Peyer's patch (tissue), 4 donors: ENCODE measurements around the gene CELSR1.

ENCODE experiments used
- POLR2A ChIP-seq, 2 donors: fragments of 450-650 bp; IDR thresholded peaks; one replicate each; pipeline ENCODE4 v1.5.1; 2017; ENCODE audit warnings: antibody characterized with exemption in 2 of 2, mild to moderate bottlenecking in 2 of 2, moderate library complexity in 2 of 2
- TF ChIP-seq, protein P1 (sequence below), 6 experiments: fragments of 450-650 bp in 4 of 6; fragments of 200-600 bp in 2 of 6; sonication (generic) in 1 of 6; IDR thresholded peaks; one replicate each; pipeline ENCODE4 v1.5.1; 2017 to 2019; ENCODE audit warnings: antibody characterized with exemption in 6 of 6, mild to moderate bottlenecking in 3 of 6, moderate library complexity in 1 of 6

GRCh38 chr22:46364341-46365165, 172.9 kb downstream of the CELSR1 start:
- TF ChIP-seq, protein P1, sequence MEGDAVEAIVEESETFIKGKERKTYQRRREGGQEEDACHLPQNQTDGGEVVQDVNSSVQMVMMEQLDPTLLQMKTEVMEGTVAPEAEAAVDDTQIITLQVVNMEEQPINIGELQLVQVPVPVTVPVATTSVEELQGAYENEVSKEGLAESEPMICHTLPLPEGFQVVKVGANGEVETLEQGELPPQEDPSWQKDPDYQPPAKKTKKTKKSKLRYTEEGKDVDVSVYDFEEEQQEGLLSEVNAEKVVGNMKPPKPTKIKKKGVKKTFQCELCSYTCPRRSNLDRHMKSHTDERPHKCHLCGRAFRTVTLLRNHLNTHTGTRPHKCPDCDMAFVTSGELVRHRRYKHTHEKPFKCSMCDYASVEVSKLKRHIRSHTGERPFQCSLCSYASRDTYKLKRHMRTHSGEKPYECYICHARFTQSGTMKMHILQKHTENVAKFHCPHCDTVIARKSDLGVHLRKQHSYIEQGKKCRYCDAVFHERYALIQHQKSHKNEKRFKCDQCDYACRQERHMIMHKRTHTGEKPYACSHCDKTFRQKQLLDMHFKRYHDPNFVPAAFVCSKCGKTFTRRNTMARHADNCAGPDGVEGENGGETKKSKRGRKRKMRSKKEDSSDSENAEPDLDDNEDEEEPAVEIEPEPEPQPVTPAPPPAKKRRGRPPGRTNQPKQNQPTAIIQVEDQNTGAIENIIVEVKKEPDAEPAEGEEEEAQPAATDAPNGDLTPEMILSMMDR (IDR thresholded peaks at IDR 0.05) = no peak
- TF ChIP-seq POLR2A (IDR thresholded peaks at IDR 0.05) = no peak
